ENCODE results near the gene MORN4. TPM values are rescaled to one million over a fixed set of nuclear protein-coding genes. Genes with fewer than 3 reads are reported as not detected.

Gene MORN4
- total RNA-seq, 5 donors from 2014 or later (not counting 1 experiment from before 2014, with no cell fraction given): 0.84 to 4.4 (median 1.5) TPM

DNA sequence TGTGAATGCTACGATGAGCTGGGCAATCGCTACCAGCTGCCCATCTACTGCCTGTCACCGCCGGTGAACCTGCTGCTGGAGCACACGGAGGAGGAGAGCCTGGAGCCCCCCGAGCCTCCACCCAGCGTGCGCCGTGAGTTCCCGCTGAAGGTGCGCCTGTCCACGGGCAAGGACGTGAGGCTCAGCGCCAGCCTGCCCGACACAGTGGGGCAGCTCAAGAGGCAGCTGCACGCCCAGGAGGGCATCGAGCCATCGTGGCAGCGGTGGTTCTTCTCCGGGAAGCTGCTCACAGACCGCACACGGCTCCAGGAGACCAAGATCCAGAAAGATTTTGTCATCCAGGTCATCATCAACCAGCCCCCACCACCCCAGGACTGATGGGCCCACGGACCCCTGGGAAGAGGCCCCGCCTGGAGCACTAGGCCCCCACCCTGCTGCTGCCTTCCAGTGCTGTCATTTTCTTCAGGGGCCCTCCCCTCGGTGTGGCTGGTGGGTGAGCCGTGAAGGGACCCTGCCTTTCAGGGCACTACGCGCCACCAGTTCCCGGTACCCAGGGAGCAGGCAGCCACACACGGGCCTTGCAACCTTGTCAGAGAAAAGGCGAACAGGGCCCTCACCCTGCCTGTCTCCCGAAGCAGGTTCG lies 63.0 kb downstream of the MORN4 start:
- Mint-ChIP-seq H3K27me3 (peaks cover 0 to 2% of the 10 kb centered on the region in 2 donors), H3K36me3 (peaks cover 3% of the 10 kb centered on the region)

DNA sequence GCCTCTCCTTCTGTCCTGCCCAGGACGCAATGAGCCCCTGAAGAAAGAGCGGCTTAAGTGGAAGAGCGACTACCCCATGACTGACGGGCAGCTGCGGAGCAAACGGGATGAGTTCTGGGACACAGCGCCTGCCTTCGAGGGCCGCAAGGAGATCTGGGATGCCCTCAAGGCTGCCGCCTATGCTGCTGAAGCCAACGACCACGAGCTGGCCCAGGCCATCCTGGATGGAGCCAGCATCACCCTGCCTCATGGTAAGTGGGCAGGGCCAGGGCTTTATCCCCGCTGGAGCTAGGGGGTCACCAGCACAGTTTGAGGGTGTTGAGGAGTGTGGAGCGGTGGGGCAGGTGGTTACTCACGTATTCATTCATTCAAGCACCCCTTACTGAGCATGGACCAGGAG lies 65.4 kb downstream of the MORN4 start:
- Histone ChIP-seq H3K36me3 (ENCODE audit: control insufficient read depth in 2 of 2, extremely low read depth in 1 of 2, insufficient read depth in 1 of 2, low read length in 1 of 2) (no peaks in the 10 kb centered on the region), H3K4me3 (ENCODE audit: control insufficient read depth in 1 of 2, extremely low read depth in 1 of 2, low read length in 1 of 2) (no peak overlapping the region), H3K27me3 (replicated peaks in 1 of 2; ENCODE audit: control insufficient read depth in 2 of 2, extremely low read depth in 1 of 2, insufficient read depth in 2 of 2, low read length in 1 of 2) (no peaks in the 10 kb centered on the region), H3K27ac (ENCODE audit: low read length) (no peak overlapping the region), H3K9me3 (no peaks in the 10 kb centered on the region), H3K4me1 (ENCODE audit: control insufficient read depth in 1 of 2, extremely low read depth in 1 of 2, insufficient read depth in 2 of 2, low read length in 2 of 2) (no peaks in the 10 kb centered on the region)
- H3K4me3 Mint-ChIP-seq: no peak overlapping the region
- ATAC-seq (replicated peaks in 1 of 4) (no peak), DNase-seq (no peak)
- no peaks in the 10 kb centered on the region for H3K9me3 Mint-ChIP-seq
- H3K27me3 Mint-ChIP-seq: no peaks in the 10 kb centered on the region
- H3K36me3 Mint-ChIP-seq: peaks cover 3% of the 10 kb centered on the region
- CTCF ChIA-PET: no interaction called here
- 92% methylated on average over 12 of the region's 15 CpGs for WGBS (ENCODE audit: insufficient coverage)
- POLR2A ChIA-PET: no interaction called here
- H3K27ac Mint-ChIP-seq: no peak overlapping the region
- no peaks in the 10 kb centered on the region for H3K4me1 Mint-ChIP-seq

More for the DNA sequence above, 63.0 kb downstream of the MORN4 start:
- H3K4me3 Mint-ChIP-seq: no peak overlapping the region
- H3K36me3 ChIP-seq (ENCODE audit: control insufficient read depth in 2 of 2, extremely low read depth in 1 of 2, insufficient read depth in 1 of 2, low read length in 1 of 2): no peaks in the 10 kb centered on the region
- H3K9me3 ChIP-seq: no peaks in the 10 kb centered on the region
- 88% methylated on average over 33 of the region's 33 CpGs for WGBS (ENCODE audit: insufficient coverage)
- ATAC-seq (replicated peaks in 1 of 4) (no peak), DNase-seq (no peak)
- H3K27me3 ChIP-seq (replicated peaks in 1 of 2; ENCODE audit: control insufficient read depth in 2 of 2, extremely low read depth in 1 of 2, insufficient read depth in 2 of 2, low read length in 1 of 2): peaks cover 0 to 8% of the 10 kb centered on the region in 2 experiments
- no peaks in the 10 kb centered on the region for H3K4me1 ChIP-seq (ENCODE audit: control insufficient read depth in 1 of 2, extremely low read depth in 1 of 2, insufficient read depth in 2 of 2, low read length in 2 of 2)
- H3K27ac ChIP-seq (ENCODE audit: low read length): no peak overlapping the region
- CTCF ChIA-PET: no interaction called here
- POLR2A ChIA-PET: no interaction called here
- H3K4me3 ChIP-seq (ENCODE audit: control insufficient read depth in 1 of 2, extremely low read depth in 1 of 2, low read length in 1 of 2): no peak overlapping the region
- no peak overlapping the region for H3K27ac Mint-ChIP-seq
- H3K4me1 Mint-ChIP-seq: no peaks in the 10 kb centered on the region
- H3K9me3 Mint-ChIP-seq: no peaks in the 10 kb centered on the region

DNA sequence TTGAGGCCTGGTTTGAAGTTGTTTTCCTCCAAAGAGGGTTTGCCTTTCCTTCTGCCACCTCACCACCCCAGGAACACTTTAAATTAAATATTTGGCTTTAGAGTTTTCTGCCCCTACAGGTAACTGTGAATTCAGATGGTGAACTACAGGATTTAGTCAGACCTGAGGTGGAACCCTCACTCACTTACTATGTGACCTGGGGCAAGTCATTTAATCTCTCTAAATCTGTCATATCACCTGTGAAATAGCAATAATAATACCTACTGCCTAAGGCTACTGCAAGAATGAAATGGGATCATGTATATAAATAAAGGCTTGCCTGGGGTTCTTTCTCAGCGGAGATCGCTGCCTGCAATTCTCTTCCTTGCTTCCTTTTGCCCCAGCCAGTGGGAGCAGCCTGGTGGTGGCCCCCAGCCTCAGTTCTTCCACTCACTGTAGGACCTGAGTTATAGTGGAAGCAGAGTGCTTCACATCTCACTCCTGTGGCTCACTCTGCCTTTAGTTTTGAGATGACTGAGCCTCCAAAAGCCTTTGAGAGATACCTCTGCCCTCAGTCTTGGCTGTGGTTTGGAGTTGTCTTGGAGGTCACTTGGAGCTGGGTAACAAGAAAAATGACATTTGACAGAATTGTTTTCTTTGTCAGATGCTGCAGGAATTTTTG lies 66.8 kb downstream of the MORN4 start:
- POLR2A ChIA-PET: no interaction called here
- H3K4me1 Mint-ChIP-seq: no peaks in the 10 kb centered on the region
- ATAC-seq (replicated peaks in 1 of 4) (no peak), DNase-seq (no peak)
- H3K4me3 Mint-ChIP-seq: no peak overlapping the region
- peaks cover 3% of the 10 kb centered on the region for H3K36me3 Mint-ChIP-seq
- H3K9me3 Mint-ChIP-seq: no peaks in the 10 kb centered on the region
- no peaks in the 10 kb centered on the region for H3K27me3 ChIP-seq (replicated peaks in 1 of 2; ENCODE audit: control insufficient read depth in 2 of 2, extremely low read depth in 1 of 2, insufficient read depth in 2 of 2, low read length in 1 of 2)
- CTCF ChIA-PET: no interaction called here
- no peak overlapping the region for H3K4me3 ChIP-seq (ENCODE audit: control insufficient read depth in 1 of 2, extremely low read depth in 1 of 2, low read length in 1 of 2)
- no peaks in the 10 kb centered on the region for H3K36me3 ChIP-seq (ENCODE audit: control insufficient read depth in 2 of 2, extremely low read depth in 1 of 2, insufficient read depth in 1 of 2, low read length in 1 of 2)
- H3K27me3 Mint-ChIP-seq: no peaks in the 10 kb centered on the region
- WGBS (ENCODE audit: insufficient coverage): no CpG with 5 or more reads among the region's 2 CpGs
- no peaks in the 10 kb centered on the region for H3K4me1 ChIP-seq (ENCODE audit: control insufficient read depth in 1 of 2, extremely low read depth in 1 of 2, insufficient read depth in 2 of 2, low read length in 2 of 2)
- H3K27ac ChIP-seq (ENCODE audit: low read length): no peak overlapping the region
- H3K9me3 ChIP-seq: no peaks in the 10 kb centered on the region
- H3K27ac Mint-ChIP-seq: no peak overlapping the region

DNA sequence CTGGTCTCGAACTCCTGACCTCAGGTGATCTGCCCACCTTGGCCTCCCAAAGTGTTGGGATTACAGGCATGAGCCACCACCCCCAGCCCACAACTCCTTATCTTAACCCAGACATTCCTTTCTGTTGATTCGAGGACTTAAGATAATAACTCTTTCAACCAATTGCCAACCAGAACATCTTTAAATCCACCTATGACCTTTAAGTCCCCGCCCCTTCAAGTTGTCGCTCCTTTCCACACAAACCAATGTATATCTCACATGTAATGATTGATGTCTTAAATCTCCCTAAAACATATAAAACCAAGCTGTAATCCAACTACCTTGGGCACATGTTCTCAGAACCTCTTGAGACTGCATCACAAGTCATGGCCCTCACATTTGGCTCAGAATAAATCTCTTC lies 68.5 kb downstream of the MORN4 start:
- H3K27ac Mint-ChIP-seq: no peak overlapping the region
- DNase-seq (no peak), ATAC-seq (replicated peaks in 1 of 4) (no peak)
- H3K4me1 ChIP-seq (ENCODE audit: control insufficient read depth in 1 of 2, extremely low read depth in 1 of 2, insufficient read depth in 2 of 2, low read length in 2 of 2): no peaks in the 10 kb centered on the region
- no peak overlapping the region for H3K4me3 Mint-ChIP-seq
- no peaks in the 10 kb centered on the region for H3K27me3 Mint-ChIP-seq
- POLR2A ChIA-PET: interaction anchor here in 1 of 2 donors (0.7 kb wide), 1 partner anchor 217 kb away, joined by 3 read pairs; no protein-coding TSS in a partner anchor
- H3K9me3 Mint-ChIP-seq: no peaks in the 10 kb centered on the region
- H3K36me3 Mint-ChIP-seq: peaks cover 3% of the 10 kb centered on the region
- H3K9me3 ChIP-seq: no peaks in the 10 kb centered on the region
- no peak overlapping the region for H3K4me3 ChIP-seq (ENCODE audit: control insufficient read depth in 1 of 2, extremely low read depth in 1 of 2, low read length in 1 of 2)
- H3K36me3 ChIP-seq (ENCODE audit: control insufficient read depth in 2 of 2, extremely low read depth in 1 of 2, insufficient read depth in 1 of 2, low read length in 1 of 2): no peaks in the 10 kb centered on the region
- CTCF ChIA-PET: no interaction called here
- no peaks in the 10 kb centered on the region for H3K27me3 ChIP-seq (replicated peaks in 1 of 2; ENCODE audit: control insufficient read depth in 2 of 2, extremely low read depth in 1 of 2, insufficient read depth in 2 of 2, low read length in 1 of 2)
- H3K4me1 Mint-ChIP-seq: no peaks in the 10 kb centered on the region
- H3K27ac ChIP-seq (ENCODE audit: low read length): no peak overlapping the region
- WGBS (ENCODE audit: insufficient coverage): 96% methylated on average over 3 of the region's 4 CpGs

Other genes with a start within 250 kb of the MORN4 start
- 10 to 100 TPM; 25.9 to 91.4 (median 33.5) TPM for gene RRP12, start 232.2 kb downstream of the MORN4 start, total RNA-seq
- 100 to 1,000 TPM in 1 of 5 donors, 10 to 100 TPM in 4; 66.3 to 108 (median 94.8) TPM for gene PGAM1, start 207.3 kb downstream of the MORN4 start, total RNA-seq
- gene EXOSC1, start 187.5 kb downstream of the MORN4 start, total RNA-seq: 10 to 100 TPM; 32.2 to 51.0 (median 46.8) TPM
- gene ZDHHC16, start 187.3 kb downstream of the MORN4 start, total RNA-seq: 10 to 100 TPM; 16.1 to 38.8 (median 36.2) TPM
- 100 to 1,000 TPM in 2 of 5 donors, 10 to 100 TPM in 3; 73.8 to 106 (median 93.7) TPM for gene MMS19, start 135.1 kb downstream of the MORN4 start, total RNA-seq
- gene UBTD1, start 134.6 kb downstream of the MORN4 start, total RNA-seq: 1 to 10 TPM; 1.0 to 2.4 (median 1.9) TPM
- gene ANKRD2, start 60.7 kb downstream of the MORN4 start, total RNA-seq: under 1 TPM in 1 of 5 donors, not detected in 4; 0.35 TPM
- gene HOGA1, start 49.1 kb downstream of the MORN4 start, total RNA-seq: under 1 TPM in 1 of 5 donors, not detected in 4; 0.18 TPM
- not detected for gene C10orf62, start 43.8 kb downstream of the MORN4 start, total RNA-seq
- gene PI4K2A, start 7.2 kb upstream of the MORN4 start, total RNA-seq: 10 to 100 TPM in 4 of 5 donors, 1 to 10 TPM in 1; 9.0 to 23.1 (median 11.0) TPM
- gene AVPI1, start 53.7 kb upstream of the MORN4 start, total RNA-seq: 10 to 100 TPM in 1 of 5 donors, 1 to 10 TPM in 4; 2.4 to 10.0 (median 3.6) TPM
- gene MARVELD1, start 80.2 kb upstream of the MORN4 start, total RNA-seq: 1 to 10 TPM; 1.3 to 2.4 (median 1.5) TPM
- gene ZFYVE27, start 103.6 kb upstream of the MORN4 start, total RNA-seq: 10 to 100 TPM; 57.6 to 68.0 (median 60.0) TPM
- gene SFRP5, start 138.5 kb upstream of the MORN4 start, total RNA-seq: 1 to 10 TPM in 4 of 5 donors, under 1 TPM in 1; 0.76 to 3.1 (median 2.2) TPM
- gene GOLGA7B, start 216.3 kb upstream of the MORN4 start, total RNA-seq: 10 to 100 TPM in 4 of 5 donors, 1 to 10 TPM in 1; 9.4 to 16.7 (median 12.2) TPM